Uterus (tissue), 2 donors: Measurements from ENCODE around the gene MGAT4A.

ENCODE experiments used
- POLR2A ChIP-seq, 2 donors: fragments of 450-650 bp; IDR thresholded peaks; one replicate each; pipeline ENCODE4 v1.6.1; 2016; ENCODE audit warnings: antibody characterized with exemption in 2 of 2, mild to moderate bottlenecking in 1 of 2, moderate library complexity in 1 of 2
- TF ChIP-seq, protein P1 (sequence below), 4 experiments: fragments of 200-600 bp in 2 of 4; fragments of 450-650 bp in 2 of 4; sonication (generic) in 2 of 4; IDR thresholded peaks; one replicate each; pipeline ENCODE4 v1.5.1; 2016 to 2019; ENCODE audit warnings: antibody characterized with exemption in 4 of 4, mild to moderate bottlenecking in 2 of 4, moderate library complexity in 1 of 4

GRCh38 chr2:98583276-98583675 is 147.7 kb downstream of the MGAT4A start:
- no peak for TF ChIP-seq POLR2A (IDR thresholded peaks at IDR 0.05)
- TF ChIP-seq, protein P1, sequence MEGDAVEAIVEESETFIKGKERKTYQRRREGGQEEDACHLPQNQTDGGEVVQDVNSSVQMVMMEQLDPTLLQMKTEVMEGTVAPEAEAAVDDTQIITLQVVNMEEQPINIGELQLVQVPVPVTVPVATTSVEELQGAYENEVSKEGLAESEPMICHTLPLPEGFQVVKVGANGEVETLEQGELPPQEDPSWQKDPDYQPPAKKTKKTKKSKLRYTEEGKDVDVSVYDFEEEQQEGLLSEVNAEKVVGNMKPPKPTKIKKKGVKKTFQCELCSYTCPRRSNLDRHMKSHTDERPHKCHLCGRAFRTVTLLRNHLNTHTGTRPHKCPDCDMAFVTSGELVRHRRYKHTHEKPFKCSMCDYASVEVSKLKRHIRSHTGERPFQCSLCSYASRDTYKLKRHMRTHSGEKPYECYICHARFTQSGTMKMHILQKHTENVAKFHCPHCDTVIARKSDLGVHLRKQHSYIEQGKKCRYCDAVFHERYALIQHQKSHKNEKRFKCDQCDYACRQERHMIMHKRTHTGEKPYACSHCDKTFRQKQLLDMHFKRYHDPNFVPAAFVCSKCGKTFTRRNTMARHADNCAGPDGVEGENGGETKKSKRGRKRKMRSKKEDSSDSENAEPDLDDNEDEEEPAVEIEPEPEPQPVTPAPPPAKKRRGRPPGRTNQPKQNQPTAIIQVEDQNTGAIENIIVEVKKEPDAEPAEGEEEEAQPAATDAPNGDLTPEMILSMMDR (IDR thresholded peaks at IDR 0.05), result no peak
